ENCODE data around the gene OXSR1.

GRCh38 chr3:38146504-38146903 lies 18.8 kb upstream of the OXSR1 start:
- TF ChIP-seq POLR2AphosphoS5 (IDR thresholded peaks at IDR 0.05; ENCODE audit: low read depth) (no peak), CTCF (conservative IDR thresholded peaks at IDR 0.05; ENCODE audit: low read depth in 2 of 2) (no peak)
